ENCODE results near the gene DAB2IP.

DAB2IP gene

GRCh38 chr9:121683652-121684051 lies 32.2 kb downstream of the DAB2IP start:
- no peak for DNase-seq

- DNase-seq: peak in 11 of 56 donors; percentile 10 to 60 (median 24)
These were observed 33.1 kb downstream of the DAB2IP start for GRCh38 chr9:121684381-121685145.

- no peak for DNase-seq
These were observed 33.8 kb downstream of the DAB2IP start for GRCh38 chr9:121685146-121685794.

- DNase-seq: no peak
These were observed 34.5 kb downstream of the DAB2IP start for GRCh38 chr9:121685795-121686377.

GRCh38 chr9:121686930-121687541 lies 35.6 kb downstream of the DAB2IP start:
- DNase-seq: peak in 50 of 56 donors; percentile 19 to 84 (median 56)

GRCh38 chr9:121688146-121688680 lies 36.8 kb downstream of the DAB2IP start:
- DNase-seq: no peak

GRCh38 chr9:121688681-121689080 lies 37.2 kb downstream of the DAB2IP start:
- DNase-seq: no peak

- DNase-seq: no peak
These were observed 38.2 kb downstream of the DAB2IP start for GRCh38 chr9:121689461-121690157.

- DNase-seq: no peak
These were observed 38.9 kb downstream of the DAB2IP start for GRCh38 chr9:121690316-121690715.

GRCh38 chr9:121690766-121691165 lies 39.3 kb downstream of the DAB2IP start:
- DNase-seq: no peak

GRCh38 chr9:121691890-121692289 lies 40.5 kb downstream of the DAB2IP start:
- DNase-seq: no peak

- DNase-seq: no peak
These were observed 41.4 kb downstream of the DAB2IP start for GRCh38 chr9:121692606-121693387.

GRCh38 chr9:121693388-121693670 lies 41.9 kb downstream of the DAB2IP start:
- no peak for DNase-seq

GRCh38 chr9:121694001-121694400 lies 42.6 kb downstream of the DAB2IP start:
- no peak for DNase-seq

GRCh38 chr9:121694600-121694999 lies 43.2 kb downstream of the DAB2IP start:
- DNase-seq: no peak

- no peak for DNase-seq
These were observed 45.5 kb downstream of the DAB2IP start for GRCh38 chr9:121696930-121697329.

GRCh38 chr9:121698627-121699570 lies 47.5 kb downstream of the DAB2IP start:
- peak in 6 of 56 donors; percentile 33 to 55 (median 41) for DNase-seq

- no peak for DNase-seq
These were observed 48.2 kb downstream of the DAB2IP start for GRCh38 chr9:121699571-121700164.
